Fibroblast of upper back skin (primary cell): Measurements from ENCODE around the gene PWWP2A.
"Not testable (repeated sequence)": the region's sequence is repeated elsewhere in the genome, so short reads cannot be mapped to it uniquely, and the experiment has no call there.

Source experiments
- DNase-seq: peaks from one replicate; pipeline ENCODE4 v3.0.0-alpha.2; 2013

PWWP2A gene

GRCh38 chr5:160071516-160071915, 47.7 kb downstream of the PWWP2A start:
- no peak for DNase-seq

GRCh38 chr5:160069120-160069519, 50.1 kb downstream of the PWWP2A start:
- not testable (repeated sequence) for DNase-seq

- DNase-seq = no peak
Observed at GRCh38 chr5:160064995-160065614, 54.1 kb downstream of the PWWP2A start.

DNA sequence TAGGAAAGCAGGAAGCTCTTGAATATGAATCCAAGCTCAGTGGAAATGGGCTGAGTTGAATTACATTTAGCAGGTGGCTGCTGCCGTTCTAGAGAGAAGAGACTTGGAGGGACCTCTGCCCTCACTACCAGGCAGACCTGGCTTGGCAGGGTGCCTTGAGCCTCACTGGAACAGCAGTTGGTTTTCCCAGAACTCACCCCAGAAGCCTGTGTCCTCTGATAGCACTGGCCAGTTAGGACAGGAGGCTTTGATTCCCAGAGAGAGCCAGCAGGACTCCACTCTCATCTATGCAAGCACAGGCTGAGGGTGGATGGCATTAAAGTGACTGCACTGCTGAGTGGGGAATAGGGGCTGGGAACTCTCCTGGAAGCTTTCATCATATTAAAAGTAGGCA, 54.8 kb downstream of the PWWP2A start:
- DNase-seq = no peak

DNA sequence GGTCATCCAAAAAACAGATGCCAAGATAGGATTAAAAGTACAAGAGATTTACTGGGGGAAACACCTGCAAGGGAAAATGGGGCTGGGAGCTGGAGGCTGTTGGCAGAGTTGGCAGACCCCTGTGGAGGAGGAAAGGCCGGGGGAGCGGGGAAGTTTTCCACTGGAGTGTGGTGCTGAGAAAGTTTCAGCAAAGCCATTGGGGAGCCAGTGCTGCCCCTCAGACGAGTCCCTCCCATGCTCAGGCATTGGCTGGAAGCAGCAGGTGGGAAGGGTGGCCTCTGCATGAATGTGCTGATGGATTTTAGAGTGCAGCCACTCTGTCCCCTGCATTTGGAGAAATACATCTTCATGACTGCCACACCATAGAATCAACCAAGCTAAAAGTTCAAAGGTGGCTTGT, 57.5 kb downstream of the PWWP2A start:
- DNase-seq = no peak

GRCh38 chr5:160060001-160060400, 59.2 kb downstream of the PWWP2A start:
- DNase-seq = no peak

- no peak for DNase-seq
Observed at GRCh38 chr5:160057256-160057655, 62.0 kb downstream of the PWWP2A start.

GRCh38 chr5:160054831-160055230, 64.4 kb downstream of the PWWP2A start:
- peak; percentile 18 for DNase-seq

DNA sequence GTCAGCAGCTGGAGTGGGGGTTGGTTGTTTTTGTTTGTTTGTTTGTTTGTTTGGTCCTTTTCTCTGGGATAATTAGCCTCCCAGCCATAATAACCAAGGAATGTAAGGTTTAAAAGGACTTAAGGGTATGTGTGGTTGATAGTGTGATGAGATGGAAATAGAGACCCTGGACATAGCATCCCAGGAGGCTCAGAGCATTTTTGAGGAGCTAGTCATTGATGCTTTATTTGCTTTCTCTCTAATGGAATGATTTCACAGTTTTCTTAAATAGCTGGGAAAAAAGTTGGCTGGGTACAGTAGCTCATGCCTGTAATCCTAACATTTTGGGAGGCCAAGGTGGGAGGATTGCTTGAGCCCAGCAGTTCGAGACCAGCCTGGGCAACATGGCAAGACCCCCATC, 65.2 kb downstream of the PWWP2A start:
- peak; percentile 57 for DNase-seq

- DNase-seq = no peak
Observed at GRCh38 chr5:160049099-160049498, 70.2 kb downstream of the PWWP2A start.

DNA sequence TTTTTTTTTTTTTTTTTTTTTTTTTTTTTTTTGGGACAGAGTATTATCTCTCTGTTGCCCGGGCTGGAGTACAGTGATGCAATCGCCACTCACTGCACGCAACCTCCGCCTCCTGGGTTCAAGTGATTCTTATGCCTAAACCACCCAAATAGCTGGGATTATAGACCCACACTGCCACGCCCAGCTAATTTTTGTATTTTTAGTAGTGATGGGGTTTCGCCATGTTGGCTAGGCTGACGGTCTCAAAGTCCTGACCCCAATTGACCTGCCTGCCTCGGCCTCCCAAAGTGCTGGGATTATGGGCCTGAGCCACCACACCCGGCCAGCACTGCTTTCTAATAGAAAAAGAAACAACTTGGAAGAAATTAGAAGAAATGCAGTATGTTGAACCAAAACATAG, 71.1 kb downstream of the PWWP2A start:
- DNase-seq = no peak

GRCh38 chr5:160047423-160047822, 71.8 kb downstream of the PWWP2A start:
- DNase-seq = no peak

DNA sequence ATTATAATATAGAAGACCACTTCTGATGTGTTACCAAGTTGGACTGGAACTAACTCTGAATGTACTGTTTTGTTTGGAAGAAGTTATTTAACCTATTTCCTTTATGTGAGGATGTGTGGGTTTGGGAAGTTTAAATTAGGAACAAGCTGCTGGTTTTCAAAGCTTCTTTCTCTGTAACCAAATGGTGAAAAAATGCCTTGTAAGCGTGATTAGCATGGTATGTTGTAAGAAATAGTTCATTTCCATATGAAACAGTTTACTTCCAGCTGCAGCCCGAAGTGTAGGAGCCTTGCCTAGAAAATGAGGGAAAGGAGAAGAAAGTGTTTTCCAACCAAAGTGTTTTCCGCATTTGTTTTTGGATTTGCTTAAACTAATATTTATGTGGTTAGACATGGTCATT, 74.3 kb downstream of the PWWP2A start:
- DNase-seq = peak; percentile 9

GRCh38 chr5:160044391-160044804, 74.9 kb downstream of the PWWP2A start:
- DNase-seq = no peak

DNA sequence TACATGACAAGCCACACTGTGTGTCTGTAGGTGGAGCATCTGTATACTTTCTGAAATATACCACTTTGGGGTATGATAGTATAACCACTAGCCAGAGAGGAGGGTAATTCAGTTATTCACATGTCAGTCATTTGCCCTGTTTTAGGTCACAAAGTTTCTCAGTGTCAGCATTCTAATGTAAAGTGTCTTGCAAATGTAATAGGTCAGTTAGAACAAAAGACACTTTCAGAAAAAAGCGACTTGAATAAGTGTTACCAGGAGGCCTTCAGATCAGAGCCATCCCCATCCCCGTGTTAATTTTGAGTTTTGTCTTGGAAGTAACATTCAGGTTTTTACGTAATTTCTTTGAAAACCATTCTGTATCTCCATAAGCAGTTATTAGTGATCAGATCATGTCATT, 76.6 kb downstream of the PWWP2A start:
- no peak for DNase-seq
